ENCODE data around the gene MAP4K2.

The MAP4K2 gene

DNA sequence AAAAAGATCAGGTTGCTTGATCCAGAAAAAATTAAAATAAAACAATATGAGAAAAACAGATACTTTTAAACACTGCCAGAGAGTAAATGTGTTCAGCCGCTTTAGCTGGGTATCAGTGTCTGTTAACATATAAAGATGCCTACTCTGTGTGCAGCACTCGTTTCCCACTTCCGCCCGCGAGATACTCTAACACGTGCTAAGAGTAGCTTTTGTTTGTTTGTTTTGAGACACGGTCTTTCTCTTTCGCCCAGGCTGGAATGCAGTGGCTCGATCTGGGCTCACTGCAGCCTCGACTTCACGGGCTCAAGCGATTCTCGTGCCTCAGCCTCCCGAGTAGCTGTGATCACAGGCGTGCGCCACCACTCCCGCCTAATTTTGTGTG, 7.9 kb upstream of the MAP4K2 start:
- peak; percentile 85 for DNase-seq

- DNase-seq, result peak; percentile 97
Observed at GRCh38 chr11:64810271-64810890, 7.4 kb upstream of the MAP4K2 start, which contains the start of gene MEN1. Gene MEN1 (minus strand): TSS chr11:64810551. CDS start chr11:64810109, 442 bp downstream.

- DNase-seq, result no peak
Observed at GRCh38 chr11:64809781-64810241, 6.8 kb upstream of the MAP4K2 start.

DNA sequence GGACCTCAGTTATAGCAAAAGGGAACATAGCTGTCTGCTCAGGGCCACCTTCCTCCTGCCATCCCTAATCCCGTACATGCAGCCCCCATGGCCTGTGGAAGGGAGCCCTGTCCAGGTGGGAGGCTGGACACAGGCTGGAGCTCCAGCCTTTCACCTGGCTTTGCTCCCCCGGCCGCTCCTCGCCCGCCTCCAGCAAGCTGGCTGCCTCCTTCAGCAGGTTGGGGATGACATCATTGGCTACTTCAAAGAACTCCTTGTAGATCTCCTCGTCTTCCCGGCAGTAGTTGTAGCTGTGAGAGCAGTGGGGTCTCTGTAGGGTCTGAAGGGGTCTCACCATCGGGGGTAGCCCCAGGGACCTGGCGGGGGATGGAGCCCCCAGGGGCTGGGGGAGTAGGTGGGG, 2.5 kb upstream of the MAP4K2 start:
- no peak for DNase-seq

DNA sequence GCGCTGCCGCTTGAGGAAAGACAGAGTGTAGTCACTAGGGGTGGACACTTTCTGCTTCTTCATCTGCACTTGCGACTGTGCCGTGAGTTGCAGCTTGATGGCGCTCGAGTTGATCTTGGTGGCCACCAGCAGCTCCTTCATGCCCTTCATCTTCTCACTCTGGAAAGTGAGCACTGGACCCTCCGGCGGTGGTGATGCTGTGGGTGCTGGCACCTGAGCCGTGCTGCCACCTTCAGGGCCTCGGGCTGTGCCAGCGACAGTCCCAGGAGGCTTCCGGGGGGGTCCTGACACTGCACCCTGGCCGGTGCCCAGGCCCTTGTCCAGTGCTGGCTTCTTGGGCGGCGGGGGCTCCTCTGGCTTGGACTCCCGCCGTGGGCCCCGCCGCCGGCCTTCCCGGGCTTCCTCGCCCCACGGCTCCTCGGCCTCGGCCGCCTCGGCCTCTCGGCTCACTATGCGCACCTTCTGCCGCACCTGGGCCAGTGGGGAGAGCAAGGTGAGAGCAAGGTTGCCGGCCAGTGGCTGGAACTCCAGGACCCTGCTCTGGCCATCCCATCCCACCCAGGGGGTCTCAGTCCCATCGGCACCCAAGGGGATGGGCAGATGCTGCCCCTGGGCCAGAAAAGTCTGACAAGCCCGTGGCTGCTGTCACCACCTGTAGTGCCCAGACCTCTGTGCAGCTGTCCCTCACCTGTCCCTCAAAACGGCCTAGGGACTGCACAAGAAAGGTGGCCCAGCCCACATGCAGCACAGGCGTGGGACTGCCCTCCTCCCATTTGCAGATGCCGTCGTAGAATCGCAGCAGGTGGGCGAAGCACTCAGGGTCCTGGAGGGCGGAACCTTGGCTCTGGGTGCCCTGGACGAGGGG, 1.6 kb upstream of the MAP4K2 start:
- no peak for DNase-seq

GRCh38 chr11:64803846-64804345, 882 bp upstream of the MAP4K2 start:
- DNase-seq, result no peak

DNA sequence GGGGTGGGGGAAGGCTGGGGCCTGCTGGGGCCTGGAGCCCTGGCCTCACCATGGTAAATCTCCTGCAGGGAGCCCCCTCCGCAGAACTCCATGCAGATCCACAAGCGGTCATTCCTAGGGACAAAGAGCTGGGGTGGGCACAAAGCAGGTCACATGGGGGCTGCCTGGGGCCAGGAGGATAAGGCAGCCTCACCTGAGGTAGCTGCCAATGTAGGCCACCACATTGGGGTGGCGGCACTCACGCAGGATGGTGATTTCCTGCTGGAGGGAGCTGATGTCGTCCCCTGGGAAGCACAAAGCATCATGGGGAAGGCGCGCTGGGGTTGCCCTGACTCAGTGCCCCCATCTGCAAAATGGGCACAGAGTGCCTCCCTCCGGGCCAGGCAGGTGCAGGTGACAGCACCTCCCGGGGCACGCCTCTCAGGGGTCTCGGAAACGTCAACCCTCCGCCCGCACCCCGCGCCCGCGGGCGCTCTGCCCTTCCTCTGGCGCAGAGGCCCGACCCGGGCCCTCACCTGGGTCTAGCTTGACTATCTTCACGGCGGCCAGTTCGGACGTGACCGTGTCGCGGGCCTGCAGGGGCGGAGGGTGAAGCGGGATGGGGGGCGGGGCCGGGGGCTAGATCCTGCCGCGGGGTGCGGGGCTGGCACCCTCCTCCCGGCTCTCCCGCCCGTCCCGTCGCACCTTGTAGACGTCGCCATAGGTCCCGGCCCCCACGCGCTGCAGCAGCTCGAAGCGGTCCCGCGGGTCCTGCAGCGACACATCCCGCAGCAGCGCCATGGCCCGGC, 450 bp downstream of the MAP4K2 start:
- no peak for DNase-seq

DNA sequence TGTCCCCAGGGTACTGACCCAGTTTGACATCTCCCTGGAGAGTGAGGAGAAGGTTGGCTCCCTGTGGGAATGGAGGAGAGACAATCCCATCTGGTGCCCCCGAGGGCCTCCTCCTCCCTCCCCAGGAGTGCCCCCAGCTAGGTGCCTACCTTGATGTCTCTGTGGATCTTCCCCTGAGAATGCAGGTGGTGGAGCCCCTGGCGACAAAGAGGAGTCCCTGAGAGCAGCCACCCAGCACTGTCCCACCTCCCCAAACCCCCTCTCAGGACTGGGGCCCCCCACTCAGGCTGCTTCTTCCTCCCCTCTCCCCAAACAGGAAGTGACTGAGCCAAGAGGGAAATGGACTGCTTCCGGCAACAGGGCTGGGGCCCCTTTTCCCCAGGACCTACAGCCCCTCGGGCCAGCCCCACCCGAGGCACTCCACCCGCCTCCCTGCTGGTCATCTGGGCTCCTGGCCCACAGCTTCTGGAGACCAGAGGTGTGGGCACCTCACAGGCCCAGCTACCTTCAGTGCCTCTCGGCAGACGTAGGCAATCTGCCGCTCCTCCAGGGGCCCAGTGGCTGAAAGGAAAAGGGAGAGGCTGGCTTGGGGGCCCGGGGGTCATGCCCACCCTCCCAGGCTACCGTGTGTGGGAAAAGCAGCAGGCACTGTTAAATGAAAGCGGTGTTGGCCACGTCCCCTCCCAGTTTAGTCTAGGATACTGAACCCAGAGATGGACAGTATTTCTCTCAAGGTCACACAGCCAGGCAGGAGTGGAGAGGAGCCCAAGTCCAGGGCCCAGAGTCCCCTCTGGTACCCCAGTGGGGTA, 1.2 kb downstream of the MAP4K2 start:
- DNase-seq, result no peak

- no peak for DNase-seq
Observed at GRCh38 chr11:64801158-64801464, 1.9 kb downstream of the MAP4K2 start.

DNA sequence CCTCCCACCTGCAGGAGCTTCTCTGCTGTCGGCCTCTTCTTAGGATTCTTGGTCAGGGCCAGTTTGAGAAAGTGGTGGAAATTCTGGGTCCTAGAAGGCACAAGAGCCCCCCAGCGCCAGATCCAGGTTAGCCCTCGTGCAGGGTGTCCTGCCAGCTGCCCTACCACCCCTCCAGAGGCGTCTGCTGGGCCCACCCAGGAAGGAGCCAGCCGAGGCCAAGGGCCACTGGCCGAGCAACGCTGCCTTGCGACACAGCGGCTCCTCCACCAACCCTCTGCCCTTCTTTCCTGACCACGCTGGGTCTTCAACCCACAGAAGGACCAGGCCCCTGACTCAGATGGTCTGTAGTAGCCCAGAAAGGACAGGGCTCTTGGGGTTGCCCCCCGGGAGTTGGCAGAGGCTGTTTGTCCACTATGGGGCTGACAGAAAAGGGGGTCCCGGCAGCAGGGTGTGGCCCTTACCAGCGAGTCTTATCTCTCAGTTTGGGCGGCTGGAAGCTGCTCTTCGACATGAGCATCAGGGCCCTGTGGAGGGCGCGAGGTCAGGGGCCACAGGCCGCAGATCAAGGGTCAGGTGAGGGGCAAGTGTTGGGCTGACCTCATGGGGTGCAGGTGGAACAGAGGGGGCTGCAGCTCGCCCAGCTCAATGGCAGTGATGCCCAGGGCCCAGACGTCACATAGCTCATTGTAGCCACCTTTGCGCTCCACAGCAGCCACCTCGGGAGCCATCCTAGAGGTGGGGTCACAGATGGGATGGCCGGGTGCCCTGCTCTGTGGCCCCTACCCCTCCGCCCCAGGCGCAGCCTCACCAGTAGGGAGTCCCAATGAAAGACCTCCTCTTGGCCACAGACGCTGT, 2.5 kb downstream of the MAP4K2 start:
- no peak for DNase-seq

- no peak for DNase-seq
Observed at GRCh38 chr11:64799623-64800302, 3.3 kb downstream of the MAP4K2 start.

DNA sequence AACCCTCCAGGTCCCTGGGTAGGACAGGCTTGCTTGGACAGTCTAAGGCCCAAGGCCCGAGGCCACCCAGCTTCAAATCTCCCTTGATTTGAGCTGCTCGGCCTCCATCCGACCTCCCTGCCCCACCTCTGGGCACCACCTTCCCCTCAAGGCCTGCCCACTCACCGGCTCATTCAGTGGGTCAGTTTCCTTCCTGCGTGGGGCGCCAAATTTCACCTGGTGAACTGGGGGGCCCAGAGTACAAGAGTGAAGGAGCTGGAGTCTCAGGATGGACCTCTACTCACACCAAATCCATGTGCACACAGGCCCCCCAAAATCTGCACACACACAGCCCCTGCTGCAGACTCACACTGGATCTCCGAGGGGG, 3.8 kb downstream of the MAP4K2 start:
- no peak for DNase-seq

DNA sequence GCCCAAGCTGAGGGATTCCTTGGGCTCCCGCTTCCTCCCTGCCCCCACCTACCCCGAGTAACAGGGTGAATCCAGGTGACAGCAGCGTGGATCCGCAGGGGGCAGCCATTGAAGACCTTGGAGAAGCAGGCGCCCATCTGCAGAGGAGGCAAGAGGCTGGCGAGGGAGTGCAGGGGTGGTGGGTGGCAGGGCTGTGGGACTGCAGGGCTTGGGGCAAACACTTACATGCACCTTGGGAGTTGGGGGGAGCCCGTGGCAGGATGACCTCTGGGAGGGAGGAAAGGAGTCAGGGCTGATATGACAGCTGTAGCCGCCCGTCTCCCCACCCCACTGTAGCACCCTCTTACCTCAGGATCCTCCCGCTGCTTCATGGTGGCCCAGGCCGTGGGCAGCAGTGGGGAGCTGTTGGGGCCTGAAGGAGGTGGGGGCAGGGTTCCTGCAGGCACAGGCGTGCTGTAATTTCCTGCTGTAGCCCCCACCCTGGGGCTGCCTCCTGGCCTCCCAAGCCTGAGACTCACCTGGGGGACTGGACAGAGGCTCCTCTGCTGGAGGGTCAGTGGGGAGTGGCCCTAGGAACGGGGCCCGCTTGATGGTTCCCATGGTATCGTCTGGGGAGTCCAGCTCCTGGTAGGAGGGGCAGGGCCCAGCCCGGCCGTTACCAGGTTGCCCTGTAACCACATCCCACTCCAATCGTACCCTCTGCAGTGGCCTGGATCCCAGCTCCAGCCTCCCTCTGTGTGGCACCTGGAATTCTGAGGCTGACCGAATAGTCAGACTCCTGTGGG, 6.1 kb downstream of the MAP4K2 start:
- no peak for DNase-seq

DNA sequence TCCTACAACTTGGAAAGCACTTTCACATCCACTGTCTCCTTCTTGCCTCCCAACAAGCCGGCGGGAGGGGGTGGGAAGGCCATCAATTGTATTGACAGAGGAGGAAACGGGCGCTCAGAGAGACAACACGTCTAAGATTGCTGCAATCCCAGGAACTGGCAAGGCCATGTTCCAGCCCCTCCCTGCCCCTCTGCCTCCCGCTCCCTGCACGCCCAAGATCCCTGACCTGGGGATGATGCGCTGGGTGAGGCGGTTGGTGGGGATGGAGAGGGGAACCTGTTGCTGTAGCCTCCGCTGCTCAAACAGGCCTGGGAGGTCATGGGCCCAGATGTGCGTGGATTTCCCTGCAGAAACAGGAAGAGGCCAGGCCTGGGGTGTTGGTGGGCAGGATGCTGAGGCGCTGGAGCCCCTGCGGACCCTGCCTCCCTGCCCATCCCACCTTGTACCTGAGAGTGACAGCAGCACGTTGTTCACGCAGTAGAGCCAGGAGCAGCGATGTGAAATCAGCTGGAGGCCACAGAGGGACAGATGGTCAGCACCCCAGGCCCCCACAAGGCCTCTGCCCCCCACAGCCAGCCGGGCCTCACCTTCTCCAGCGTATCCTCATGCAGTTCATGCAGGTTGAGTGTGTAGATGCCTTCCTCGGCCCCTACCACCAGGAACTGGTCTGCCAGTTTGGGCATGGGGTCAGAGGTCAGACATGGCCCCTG, 6.8 kb downstream of the MAP4K2 start:
- no peak for DNase-seq

GRCh38 chr11:64794526-64794925, 8.5 kb downstream of the MAP4K2 start:
- no peak for DNase-seq

- DNase-seq, result no peak
Observed at GRCh38 chr11:64793271-64794160, 9.5 kb downstream of the MAP4K2 start.

DNA sequence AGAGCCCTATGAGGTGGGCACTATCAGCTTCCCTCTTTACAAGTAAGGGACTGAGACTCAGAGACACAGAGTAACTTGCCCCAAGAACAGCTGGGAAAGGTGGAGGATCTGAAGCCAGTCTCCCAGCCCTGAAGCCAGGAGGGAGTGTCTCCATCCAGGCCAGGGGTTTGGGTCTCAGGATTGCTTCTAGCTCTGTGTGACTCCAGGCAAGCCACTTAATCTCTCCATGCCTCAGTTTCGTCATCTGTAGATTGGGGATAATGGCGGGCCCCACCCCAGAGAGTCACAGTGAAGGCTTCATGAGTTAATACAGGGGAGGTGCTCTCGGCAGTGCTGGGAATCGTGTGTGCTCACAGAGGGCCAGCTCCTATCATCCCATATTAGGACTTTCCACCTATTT, 10.5 kb downstream of the MAP4K2 start:
- no peak for DNase-seq

- no peak for DNase-seq
Observed at GRCh38 chr11:64791781-64792291, 11.2 kb downstream of the MAP4K2 start.
